Stimulated activated effector memory CD8-positive, alpha-beta T cell treated with anti-CD3 and anti-CD28 coated beads, Interleukin-12 subunit alpha, Interleukin-12 subunit beta, amount 100 ng/mL, for 72 hours (primary cell): ENCODE results near the gene APOBEC3B.
"Not testable (repeated sequence)": the region's sequence is repeated elsewhere in the genome, so short reads cannot be mapped to it uniquely, and the experiment has no call there.

ENCODE experiments used
- ATAC-seq: fragments of 150-1000 bp; cut with Tn5 transposase; 2 replicates; pipeline ENCODE4 v1.10.0; 2021
- DNase-seq, 2 donors: peaks; one replicate each; pipeline ENCODE4 v3.0.0; 2021 to 2022; ENCODE audit warnings: low spot score in 2 of 2
- H3K27ac Mint-ChIP-seq: one replicate; pipeline ENCODE4 v1.8.0; 2022; ENCODE audit warnings: mild to moderate bottlenecking, mixed read lengths
- H3K36me3 Mint-ChIP-seq: one replicate; pipeline ENCODE4 v1.8.0; 2022; ENCODE audit warnings: mild to moderate bottlenecking, mixed read lengths
- H3K4me1 Mint-ChIP-seq: one replicate; pipeline ENCODE4 v1.8.0; 2022; ENCODE audit warnings: mixed read lengths
- H3K4me3 Mint-ChIP-seq: one replicate; pipeline ENCODE4 v1.8.0; 2022; ENCODE audit warnings: mild to moderate bottlenecking, mixed read lengths
- H3K9me3 Mint-ChIP-seq: one replicate; pipeline ENCODE4 v1.8.0; 2022; ENCODE audit warnings: mixed read lengths

Gene APOBEC3B

GRCh38 chr22:38957046-38957770, 24.9 kb upstream of the APOBEC3B start, which contains the start of gene APOBEC3A:
Gene APOBEC3A (plus strand): TSS chr22:38957609. CDS start chr22:38957692, 83 bp downstream.
- Mint-ChIP-seq H3K36me3 (peaks cover 6% of the 10 kb centered on the region), H3K9me3 (no peaks in the 10 kb centered on the region), H3K27ac (peak within 1 kb of the TSS; percentile 90), H3K4me1 (peaks cover 56% of the 10 kb centered on the region), H3K4me3 (no peak within 1 kb of the TSS)
- ATAC-seq, result no peak
- no peak for DNase-seq

GRCh38 chr22:38957808-38958650, 24.1 kb upstream of the APOBEC3B start:
- Mint-ChIP-seq H3K27ac (peak overlapping the region; percentile 44), H3K4me1 (peaks cover 48% of the 10 kb centered on the region), H3K4me3 (no peak overlapping the region), H3K9me3 (no peaks in the 10 kb centered on the region), H3K36me3 (no peaks in the 10 kb centered on the region)
- ATAC-seq, result no peak
- DNase-seq, result no peak

GRCh38 chr22:38958651-38958943, 23.6 kb upstream of the APOBEC3B start:
- Mint-ChIP-seq H3K4me1 (peaks cover 42% of the 10 kb centered on the region), H3K27ac (peak overlapping the region; percentile 44)
- H3K36me3 Mint-ChIP-seq, ATAC-seq, DNase-seq, H3K4me3 Mint-ChIP-seq, H3K9me3 Mint-ChIP-seq: not testable (repeated sequence)

GRCh38 chr22:38959590-38959989, 22.6 kb upstream of the APOBEC3B start:
- Mint-ChIP-seq H3K27ac (no peak overlapping the region), H3K9me3 (no peaks in the 10 kb centered on the region), H3K36me3 (no peaks in the 10 kb centered on the region), H3K4me3 (no peak overlapping the region), H3K4me1 (peaks cover 32% of the 10 kb centered on the region)
- no peak for DNase-seq
- no peak for ATAC-seq

- not testable (repeated sequence) for H3K36me3 Mint-ChIP-seq, ATAC-seq, H3K4me3 Mint-ChIP-seq, H3K27ac Mint-ChIP-seq, H3K9me3 Mint-ChIP-seq, DNase-seq
- peaks cover 24% of the 10 kb centered on the region for H3K4me1 Mint-ChIP-seq
Observed at GRCh38 chr22:38960673-38961072, 21.5 kb upstream of the APOBEC3B start.

GRCh38 chr22:38963291-38963738, 18.8 kb upstream of the APOBEC3B start:
- not testable (repeated sequence) for H3K9me3 Mint-ChIP-seq, H3K27ac Mint-ChIP-seq, ATAC-seq, H3K36me3 Mint-ChIP-seq, H3K4me3 Mint-ChIP-seq, DNase-seq
- peaks cover 19% of the 10 kb centered on the region for H3K4me1 Mint-ChIP-seq

- Mint-ChIP-seq H3K4me1 (peaks cover 14% of the 10 kb centered on the region), H3K9me3 (no peaks in the 10 kb centered on the region), H3K4me3 (no peak overlapping the region), H3K36me3 (no peaks in the 10 kb centered on the region), H3K27ac (no peak overlapping the region)
- ATAC-seq (no peak), DNase-seq (no peak)
Observed at GRCh38 chr22:38963872-38964271, 18.3 kb upstream of the APOBEC3B start.

GRCh38 chr22:38964306-38964705, 17.8 kb upstream of the APOBEC3B start:
- Mint-ChIP-seq H3K4me3 (no peak overlapping the region), H3K4me1 (peaks cover 13% of the 10 kb centered on the region), H3K9me3 (no peaks in the 10 kb centered on the region), H3K36me3 (no peaks in the 10 kb centered on the region), H3K27ac (no peak overlapping the region)
- no peak for DNase-seq
- no peak for ATAC-seq

- DNase-seq, result no peak
- Mint-ChIP-seq H3K36me3 (no peaks in the 10 kb centered on the region), H3K9me3 (no peaks in the 10 kb centered on the region), H3K4me1 (peaks cover 13% of the 10 kb centered on the region), H3K4me3 (no peak overlapping the region), H3K27ac (no peak overlapping the region)
- no peak for ATAC-seq
Observed at GRCh38 chr22:38964989-38965388, 17.2 kb upstream of the APOBEC3B start.

GRCh38 chr22:38965614-38966379, 16.4 kb upstream of the APOBEC3B start:
- H3K9me3 Mint-ChIP-seq, result no peaks in the 10 kb centered on the region
- DNase-seq (no peak), ATAC-seq (no peak)
- no peak overlapping the region for H3K27ac Mint-ChIP-seq
- peaks cover 19% of the 10 kb centered on the region for H3K4me1 Mint-ChIP-seq
- H3K4me3 Mint-ChIP-seq, result no peak overlapping the region
- H3K36me3 Mint-ChIP-seq, result no peaks in the 10 kb centered on the region

- H3K36me3 Mint-ChIP-seq, result no peaks in the 10 kb centered on the region
- no peaks in the 10 kb centered on the region for H3K9me3 Mint-ChIP-seq
- ATAC-seq (no peak), DNase-seq (no peak)
- H3K27ac Mint-ChIP-seq, result no peak overlapping the region
- H3K4me1 Mint-ChIP-seq, result peaks cover 20% of the 10 kb centered on the region
- H3K4me3 Mint-ChIP-seq, result no peak overlapping the region
Observed at GRCh38 chr22:38966380-38966702, 15.8 kb upstream of the APOBEC3B start.

GRCh38 chr22:38966942-38967341, 15.2 kb upstream of the APOBEC3B start:
- H3K4me3 Mint-ChIP-seq, result no peak overlapping the region
- ATAC-seq, result no peak

GRCh38 chr22:38967451-38968450, 14.4 kb upstream of the APOBEC3B start:
- peak overlapping the region; percentile 48 for H3K27ac Mint-ChIP-seq
- ATAC-seq (peak; percentile 36), DNase-seq (no peak)

More at GRCh38 chr22:38966942-38967341, 15.2 kb upstream of the APOBEC3B start:
- H3K27ac Mint-ChIP-seq, result no peak overlapping the region
- peaks cover 20% of the 10 kb centered on the region for H3K4me1 Mint-ChIP-seq
- H3K9me3 Mint-ChIP-seq, result no peaks in the 10 kb centered on the region
- no peak for DNase-seq
- no peaks in the 10 kb centered on the region for H3K36me3 Mint-ChIP-seq

GRCh38 chr22:38968801-38969200, 13.3 kb upstream of the APOBEC3B start:
- Mint-ChIP-seq H3K27ac (no peak overlapping the region), H3K9me3 (no peaks in the 10 kb centered on the region), H3K4me3 (no peak overlapping the region), H3K36me3 (no peaks in the 10 kb centered on the region), H3K4me1 (peaks cover 20% of the 10 kb centered on the region)
- DNase-seq (no peak), ATAC-seq (no peak)

More at GRCh38 chr22:38967451-38968450, 14.4 kb upstream of the APOBEC3B start:
- H3K36me3 Mint-ChIP-seq, result no peaks in the 10 kb centered on the region
- no peak overlapping the region for H3K4me3 Mint-ChIP-seq
- peaks cover 20% of the 10 kb centered on the region for H3K4me1 Mint-ChIP-seq
- H3K9me3 Mint-ChIP-seq, result no peaks in the 10 kb centered on the region
